HEK293 (cell line): ENCODE results near the gene FBXO36.

Experiments used
- HOXD13 ChIP-seq: sonication (generic); formaldehyde crosslinking; IDR thresholded peaks from 2 replicates; pipeline ENCODE4 v1.8.0; 2022; ENCODE audit warnings: missing genetic modification reagents, borderline replicate concordance
- TCF7L2 ChIP-seq: IDR thresholded peaks from 2 replicates; pipeline ENCODE4 v1.6.1; 2011; ENCODE audit warnings: low read depth, mild to moderate bottlenecking, inconsistent platforms, low read length, moderate library complexity, borderline replicate concordance
- ZBTB20 ChIP-seq: fragments of 450-650 bp; formaldehyde crosslinking; IDR thresholded peaks from 2 replicates; pipeline ENCODE4 v1.5.1; 2016; ENCODE audit warnings: missing biosample characterization, missing genetic modification characterization
- ZBTB8A ChIP-seq: fragments of 450-650 bp; formaldehyde crosslinking; IDR thresholded peaks from 2 replicates; pipeline ENCODE4 v1.5.1; 2016; ENCODE audit warnings: missing biosample characterization, missing genetic modification characterization
- ZFP41 ChIP-seq: fragments of 450-650 bp; formaldehyde crosslinking; IDR thresholded peaks from 2 replicates; pipeline ENCODE4 v1.5.1; 2016; ENCODE audit warnings: missing biosample characterization, missing genetic modification characterization, borderline replicate concordance
- ZNF112 ChIP-seq: fragments of 450-650 bp; formaldehyde crosslinking; IDR thresholded peaks from 2 replicates; pipeline ENCODE4 v1.5.0; 2017; ENCODE audit warnings: missing biosample characterization, missing genetic modification characterization
- ZNF274 ChIP-seq, 2 experiments: fragments of 200-500 bp in 1 of 2; fragments of 450-650 bp in 1 of 2; sonication (Bioruptor generic) in 1 of 2; formaldehyde crosslinking in 1 of 2; IDR thresholded peaks; 2 replicates each; pipeline versions ENCODE4 v1.5.1 to v1.6.1; 2014 to 2016; ENCODE audit warnings: borderline replicate concordance in 1 of 2, inconsistent platforms in 1 of 2, low read length in 1 of 2, missing biosample characterization in 1 of 2, missing genetic modification characterization in 1 of 2
- ZNF311 ChIP-seq: fragments of 450-650 bp; formaldehyde crosslinking; IDR thresholded peaks from 2 replicates; pipeline ENCODE4 v1.5.1; 2017; ENCODE audit warnings: missing biosample characterization, missing genetic modification characterization, borderline replicate concordance
- ZNF596 ChIP-seq: fragments of 450-650 bp; IDR thresholded peaks from 2 replicates; pipeline ENCODE4 v1.5.0; 2018; ENCODE audit warnings: missing biosample characterization, mild to moderate bottlenecking, missing genetic modification characterization, moderate library complexity
- ZNF658 ChIP-seq: fragments of 450-650 bp; formaldehyde crosslinking; IDR thresholded peaks from 2 replicates; pipeline ENCODE4; 2016; ENCODE audit warnings: missing biosample characterization, missing genetic modification characterization
- ZNF660 ChIP-seq: fragments of 450-650 bp; IDR thresholded peaks from 2 replicates; pipeline ENCODE4 v1.5.1; 2018; ENCODE audit warnings: missing biosample characterization, mild to moderate bottlenecking, missing genetic modification characterization
- ZNF707 ChIP-seq: fragments of 450-650 bp; formaldehyde crosslinking; IDR thresholded peaks from 2 replicates; pipeline ENCODE4 v1.5.1; 2016; ENCODE audit warnings: missing biosample characterization, missing genetic modification characterization
- TF ChIP-seq, protein P1 (sequence below): fragments of 450-650 bp; formaldehyde crosslinking; IDR thresholded peaks from 2 replicates; pipeline ENCODE4 v1.5.1; 2016; ENCODE audit warnings: missing biosample characterization, missing genetic modification characterization
- TF ChIP-seq, protein P2 (sequence below): fragments of 450-650 bp; formaldehyde crosslinking; IDR thresholded peaks from 2 replicates; pipeline ENCODE4 v1.5.1; 2017; ENCODE audit warnings: missing biosample characterization, missing genetic modification characterization

DNA sequence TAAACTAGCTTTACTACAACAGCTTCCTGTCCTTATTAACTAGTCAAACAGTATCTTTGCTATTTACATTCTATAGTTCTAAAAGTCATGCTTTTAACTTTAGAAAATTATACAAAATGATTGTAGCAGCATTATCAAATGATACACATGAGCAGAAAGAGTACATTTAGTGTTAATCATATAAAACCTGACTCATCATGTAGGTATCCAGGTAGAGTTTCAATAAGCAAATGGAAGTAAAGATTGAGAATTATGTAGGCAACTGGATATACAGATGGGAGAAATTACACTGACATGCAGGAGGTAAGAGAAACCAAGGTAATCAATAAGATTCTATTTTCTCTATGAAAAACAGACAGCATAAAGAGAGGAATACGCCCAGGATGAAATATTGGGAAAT is 34.3 kb upstream of the FBXO36 start:
- TF ChIP-seq ZNF707 (no peak), ZNF596 (tag by site-specific recombination) (no peak), TCF7L2 (no peak), ZNF660 (tag by site-specific recombination) (no peak), ZNF658 (tag by site-specific recombination) (no peak), ZBTB20 (tag by site-specific recombination) (no peak), ZNF311 (tag by site-specific recombination) (no peak), ZNF274 (IDR thresholded peaks at IDR 0.05; ENCODE audit: low read length) (no peak), ZNF274 (tag by site-specific recombination; IDR thresholded peaks at IDR 0.05; ENCODE audit: borderline replicate concordance) (no peak), ZNF112 (tag by site-specific recombination) (no peak), ZBTB8A (tag by site-specific recombination) (no peak), ZFP41 (no peak), HOXD13 (no peak)
- TF ChIP-seq, protein P1, sequence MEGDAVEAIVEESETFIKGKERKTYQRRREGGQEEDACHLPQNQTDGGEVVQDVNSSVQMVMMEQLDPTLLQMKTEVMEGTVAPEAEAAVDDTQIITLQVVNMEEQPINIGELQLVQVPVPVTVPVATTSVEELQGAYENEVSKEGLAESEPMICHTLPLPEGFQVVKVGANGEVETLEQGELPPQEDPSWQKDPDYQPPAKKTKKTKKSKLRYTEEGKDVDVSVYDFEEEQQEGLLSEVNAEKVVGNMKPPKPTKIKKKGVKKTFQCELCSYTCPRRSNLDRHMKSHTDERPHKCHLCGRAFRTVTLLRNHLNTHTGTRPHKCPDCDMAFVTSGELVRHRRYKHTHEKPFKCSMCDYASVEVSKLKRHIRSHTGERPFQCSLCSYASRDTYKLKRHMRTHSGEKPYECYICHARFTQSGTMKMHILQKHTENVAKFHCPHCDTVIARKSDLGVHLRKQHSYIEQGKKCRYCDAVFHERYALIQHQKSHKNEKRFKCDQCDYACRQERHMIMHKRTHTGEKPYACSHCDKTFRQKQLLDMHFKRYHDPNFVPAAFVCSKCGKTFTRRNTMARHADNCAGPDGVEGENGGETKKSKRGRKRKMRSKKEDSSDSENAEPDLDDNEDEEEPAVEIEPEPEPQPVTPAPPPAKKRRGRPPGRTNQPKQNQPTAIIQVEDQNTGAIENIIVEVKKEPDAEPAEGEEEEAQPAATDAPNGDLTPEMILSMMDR (tag by site-specific recombination) = no peak
- TF ChIP-seq, protein P2, sequence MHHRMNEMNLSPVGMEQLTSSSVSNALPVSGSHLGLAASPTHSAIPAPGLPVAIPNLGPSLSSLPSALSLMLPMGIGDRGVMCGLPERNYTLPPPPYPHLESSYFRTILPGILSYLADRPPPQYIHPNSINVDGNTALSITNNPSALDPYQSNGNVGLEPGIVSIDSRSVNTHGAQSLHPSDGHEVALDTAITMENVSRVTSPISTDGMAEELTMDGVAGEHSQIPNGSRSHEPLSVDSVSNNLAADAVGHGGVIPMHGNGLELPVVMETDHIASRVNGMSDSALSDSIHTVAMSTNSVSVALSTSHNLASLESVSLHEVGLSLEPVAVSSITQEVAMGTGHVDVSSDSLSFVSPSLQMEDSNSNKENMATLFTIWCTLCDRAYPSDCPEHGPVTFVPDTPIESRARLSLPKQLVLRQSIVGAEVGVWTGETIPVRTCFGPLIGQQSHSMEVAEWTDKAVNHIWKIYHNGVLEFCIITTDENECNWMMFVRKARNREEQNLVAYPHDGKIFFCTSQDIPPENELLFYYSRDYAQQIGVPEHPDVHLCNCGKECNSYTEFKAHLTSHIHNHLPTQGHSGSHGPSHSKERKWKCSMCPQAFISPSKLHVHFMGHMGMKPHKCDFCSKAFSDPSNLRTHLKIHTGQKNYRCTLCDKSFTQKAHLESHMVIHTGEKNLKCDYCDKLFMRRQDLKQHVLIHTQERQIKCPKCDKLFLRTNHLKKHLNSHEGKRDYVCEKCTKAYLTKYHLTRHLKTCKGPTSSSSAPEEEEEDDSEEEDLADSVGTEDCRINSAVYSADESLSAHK (tag by site-specific recombination) = no peak
